ENCODE data around the gene GPR158. TPM values are rescaled to one million over a fixed set of nuclear protein-coding genes. Genes with fewer than 3 reads are reported as not detected.

Gene GPR158
- total and polyA plus RNA-seq, 2 of the 8 experiments (the other 6 are each of a cell fraction or from before 2014, with no cell fraction given), result 0.14 to 0.78 TPM

DNA sequence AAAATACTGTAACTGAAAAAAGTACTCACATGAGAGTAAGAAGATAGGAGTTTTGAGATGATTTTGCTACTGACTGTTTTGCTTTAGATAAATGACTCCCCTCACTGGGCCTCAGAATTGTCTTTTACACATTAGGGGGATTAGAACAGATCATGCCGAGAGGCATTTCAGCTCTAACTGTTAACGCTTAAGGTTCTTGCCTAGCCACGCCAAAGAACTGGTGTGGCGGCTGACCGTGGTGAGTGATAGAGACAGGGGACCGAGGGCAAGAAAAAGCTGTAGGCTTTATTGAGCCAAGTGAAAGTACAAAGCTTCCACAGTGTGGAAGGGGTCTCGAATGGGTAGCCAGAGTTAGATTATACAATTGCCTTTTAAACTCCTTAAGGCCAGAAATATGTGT lies 390.8 kb downstream of the GPR158 start:
- no peak for FAIRE-seq
- no peak for TF ChIP-seq CHD1 (IDR thresholded peaks at IDR 0.05; ENCODE audit: low read depth, low read length)
- TF ChIP-seq, protein P1, sequence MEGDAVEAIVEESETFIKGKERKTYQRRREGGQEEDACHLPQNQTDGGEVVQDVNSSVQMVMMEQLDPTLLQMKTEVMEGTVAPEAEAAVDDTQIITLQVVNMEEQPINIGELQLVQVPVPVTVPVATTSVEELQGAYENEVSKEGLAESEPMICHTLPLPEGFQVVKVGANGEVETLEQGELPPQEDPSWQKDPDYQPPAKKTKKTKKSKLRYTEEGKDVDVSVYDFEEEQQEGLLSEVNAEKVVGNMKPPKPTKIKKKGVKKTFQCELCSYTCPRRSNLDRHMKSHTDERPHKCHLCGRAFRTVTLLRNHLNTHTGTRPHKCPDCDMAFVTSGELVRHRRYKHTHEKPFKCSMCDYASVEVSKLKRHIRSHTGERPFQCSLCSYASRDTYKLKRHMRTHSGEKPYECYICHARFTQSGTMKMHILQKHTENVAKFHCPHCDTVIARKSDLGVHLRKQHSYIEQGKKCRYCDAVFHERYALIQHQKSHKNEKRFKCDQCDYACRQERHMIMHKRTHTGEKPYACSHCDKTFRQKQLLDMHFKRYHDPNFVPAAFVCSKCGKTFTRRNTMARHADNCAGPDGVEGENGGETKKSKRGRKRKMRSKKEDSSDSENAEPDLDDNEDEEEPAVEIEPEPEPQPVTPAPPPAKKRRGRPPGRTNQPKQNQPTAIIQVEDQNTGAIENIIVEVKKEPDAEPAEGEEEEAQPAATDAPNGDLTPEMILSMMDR (IDR thresholded peaks at IDR 0.05; ENCODE audit: control extremely low read depth in 1 of 3, insufficient read depth in 1 of 3, low read depth in 1 of 3, low read length in 3 of 3), result no peak
- TF ChIP-seq SRF (IDR thresholded peaks at IDR 0.05; ENCODE audit: low read depth, low read length), result no peak
- no peak for TF ChIP-seq CHD2 (IDR thresholded peaks at IDR 0.05; ENCODE audit: low read length)
- no peak for TF ChIP-seq SIN3A (conservative IDR thresholded peaks at IDR 0.05 in 1 of 2, IDR thresholded peaks at IDR 0.05 in 1 of 2; ENCODE audit: low read depth in 1 of 2, low read length in 2 of 2)
- no peak for TF ChIP-seq JUND (IDR thresholded peaks at IDR 0.05; ENCODE audit: low read length)
- TF ChIP-seq TEAD4 (IDR thresholded peaks at IDR 0.05; ENCODE audit: low read depth, low read length), result no peak
- no peak for TF ChIP-seq NANOG (IDR thresholded peaks at IDR 0.05; ENCODE audit: insufficient read depth, low read depth, low read length, poor library complexity, severe bottlenecking)

More for the DNA sequence above, 390.8 kb downstream of the GPR158 start:
- DNase-seq (ENCODE audit: low read depth in 1 of 2, low spot score in 2 of 2), result no peak
- H4K91ac ChIP-seq (replicated peaks; ENCODE audit: insufficient read length, low read length), result no peak overlapping the region
- no peak overlapping the region for H2BK20ac ChIP-seq (ENCODE audit: low read length)
- H2BK12ac ChIP-seq (ENCODE audit: low read depth, low read length), result no peak overlapping the region
- H2BK5ac ChIP-seq (ENCODE audit: low read depth, low read length), result no peak overlapping the region
- H4K5ac ChIP-seq (ENCODE audit: insufficient read length, low read depth, low read length), result no peak overlapping the region
- no peak overlapping the region for H2AFZ ChIP-seq (ENCODE audit: low read length)
- no peaks in the 10 kb centered on the region for H3K79me1 ChIP-seq (ENCODE audit: low read depth, low read length)
- H3K27ac ChIP-seq (ENCODE audit: low read depth, low read length), result no peak overlapping the region
- no peaks in the 10 kb centered on the region for H3K23me2 ChIP-seq (ENCODE audit: low read depth, low read length)
- no peaks in the 10 kb centered on the region for H3K27me3 ChIP-seq (replicated peaks in 1 of 4; ENCODE audit: control insufficient read depth in 3 of 4, extremely low read depth in 1 of 4, insufficient read depth in 3 of 4, low read length in 3 of 4)
- ChIA-PET CTCF (ENCODE audit: partially characterized antibody) (interaction anchor here (1.2 kb wide), 1 partner anchor 136 kb away, joined by 3 read pairs; no protein-coding TSS in a partner anchor), POLR2A (ENCODE audit: partially characterized antibody) (no interaction called here)
- no peak overlapping the region for H3K14ac ChIP-seq (ENCODE audit: insufficient read length)
- H3K4ac ChIP-seq (replicated peaks; ENCODE audit: insufficient read length, low read depth, low read length), result no peak overlapping the region
- no peak overlapping the region for H2AK5ac ChIP-seq (ENCODE audit: low read depth, low read length)
- H4K20me1 ChIP-seq (replicated peaks in 1 of 2; ENCODE audit: control insufficient read depth in 1 of 2, insufficient read depth in 2 of 2, low read length in 2 of 2), result no peaks in the 10 kb centered on the region
- H3K23ac ChIP-seq (ENCODE audit: insufficient read length), result no peak overlapping the region
- 81% methylated on average over 7 of the region's 7 CpGs; no CpG with 5 or more reads in 1 of the 2 experiments for WGBS, 2 experiments (ENCODE audit: extremely low coverage in 1 of 2, insufficient coverage in 1 of 2, insufficient read length in 1 of 2, insufficient replicate concordance in 2 of 2, low coverage in 1 of 2, low lambda C conversion rate in 2 of 2, missing lambda C conversion rate in 1 of 2)
- H3K36me3 ChIP-seq (ENCODE audit: control insufficient read depth in 2 of 4, insufficient read depth in 4 of 4, low read length in 3 of 4), result no peaks in the 10 kb centered on the region
- no peaks in the 10 kb centered on the region for H3K79me2 ChIP-seq (ENCODE audit: control insufficient read depth in 1 of 2, insufficient read depth in 2 of 2, low read length in 2 of 2)
- no peak overlapping the region for H2BK120ac ChIP-seq (replicated peaks; ENCODE audit: low read depth, low read length)
- H3K9me3 ChIP-seq (ENCODE audit: insufficient read depth in 2 of 2, low read depth in 1 of 2, low read length in 1 of 2), result no peaks in the 10 kb centered on the region
- no peak overlapping the region for H3K9ac ChIP-seq (replicated peaks in 1 of 4; ENCODE audit: extremely low read depth in 1 of 4, low read depth in 3 of 4, low read length in 3 of 4)
- no peaks in the 10 kb centered on the region; a peak in 1 of 7 replicates for H3K4me1 ChIP-seq (replicated peaks in 1 of 4; ENCODE audit: control insufficient read depth in 3 of 4, insufficient read depth in 4 of 4, low read length in 3 of 4)
- no peak overlapping the region for H3K4me2 ChIP-seq (ENCODE audit: insufficient read depth in 1 of 2, low read depth in 2 of 2, low read length in 2 of 2)
- no peak overlapping the region for H3K56ac ChIP-seq (replicated peaks; ENCODE audit: insufficient read length, low read depth, low read length)
- no peak overlapping the region for H3K18ac ChIP-seq (ENCODE audit: extremely low read depth, low read length)
- H4K8ac ChIP-seq (ENCODE audit: extremely low read depth, insufficient read depth, low read length), result no peak overlapping the region
- H2BK15ac ChIP-seq (ENCODE audit: low read length), result no peak overlapping the region
- no peak overlapping the region for H3K4me3 ChIP-seq (ENCODE audit: extremely low read depth in 1 of 4, insufficient read depth in 2 of 4, low read depth in 3 of 4, low read length in 4 of 4)
